ENCODE data around the gene TCP1. TPM values are rescaled to one million over a fixed set of nuclear protein-coding genes. Genes with fewer than 3 reads are reported as not detected.

TCP1 gene
- total and polyA plus RNA-seq, 9 of the 15 experiments (the other 6 are each of a cell fraction or from before 2014, with no cell fraction given): 331 to 801 (median 645) TPM

DNA sequence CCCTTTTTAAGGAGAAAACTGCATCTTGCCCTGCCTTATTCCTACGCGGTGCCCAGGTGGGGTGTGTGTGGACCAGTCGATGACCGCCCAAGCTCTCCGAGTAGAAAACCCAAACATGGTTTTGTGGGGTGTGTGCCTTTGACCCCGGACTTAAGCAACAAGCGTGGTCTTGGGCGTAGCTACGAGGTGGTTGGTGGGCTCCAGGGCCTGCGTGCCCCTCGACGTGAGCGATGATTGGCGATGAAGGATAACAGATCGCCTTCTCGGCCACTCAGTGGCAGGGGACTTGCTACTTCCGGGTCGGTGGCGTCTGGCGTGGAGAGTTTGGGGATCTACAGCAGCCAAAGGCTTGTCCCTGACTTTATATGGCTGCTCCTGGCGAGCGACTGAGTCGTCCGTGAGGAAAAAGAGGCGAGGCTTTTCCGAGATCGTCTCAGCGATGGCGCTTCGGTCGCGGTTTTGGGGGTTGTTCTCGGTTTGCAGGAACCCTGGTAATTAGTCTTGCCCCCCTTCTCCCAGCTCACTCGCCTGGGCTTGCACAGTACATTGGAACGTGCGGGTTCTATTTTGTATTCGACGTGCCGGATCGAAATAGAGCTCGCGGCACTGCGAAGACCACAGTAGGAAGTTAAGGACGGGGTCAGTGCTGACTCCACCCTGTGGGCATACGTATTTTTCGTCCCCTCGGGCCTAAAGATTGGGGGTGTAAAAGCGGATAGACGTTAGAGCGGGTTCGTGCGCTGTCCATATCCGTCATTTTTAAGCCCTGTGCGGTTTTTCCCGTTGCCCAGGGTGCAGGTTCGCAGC is 950 bp upstream of the TCP1 start, which contains the start of gene MRPL18 (continued):
- TF ChIP-seq ZNF232 (CRISPR knock-in tag; IDR thresholded peaks at IDR 0.05) (no peak), HDAC6 (IDR thresholded peaks at IDR 0.05; ENCODE audit: low read depth, low read length) (no peak), ZZZ3 (IDR thresholded peaks at IDR 0.05) (no peak), SMARCA5 (IDR thresholded peaks at IDR 0.05) (no peak), CCNT2 (IDR thresholded peaks at IDR 0.05; ENCODE audit: borderline replicate concordance, extremely low read depth, insufficient read length, low read depth, low read length) (no peak), TGIF2 (CRISPR knock-in tag; IDR thresholded peaks at IDR 0.05) (no peak), ATF7 (IDR thresholded peaks at IDR 0.05) (peak; percentile 34), ZNF766 (CRISPR knock-in tag; conservative IDR thresholded peaks at IDR 0.05) (no peak; the same call in 1 of the 2 replicates), KAT2B (IDR thresholded peaks at IDR 0.05; ENCODE audit: low read depth, low read length) (no peak), ZNF75A (CRISPR knock-in tag; IDR thresholded peaks at IDR 0.05) (no peak), MECOM (CRISPR knock-in tag; IDR thresholded peaks at IDR 0.05) (no peak), TARDBP (IDR thresholded peaks at IDR 0.05) (peak; percentile 33; the same call in 1 of the 2 replicates), SRSF7 (optimal IDR thresholded peaks at IDR 0.05; ENCODE audit: low read depth, low read length) (no peak), KLF6 (CRISPR knock-in tag; IDR thresholded peaks at IDR 0.05; ENCODE audit: borderline replicate concordance) (0 out of 2 replicates have a peak, but pooled peaks have one; percentile 3), JUNB (CRISPR knock-in tag; conservative IDR thresholded peaks at IDR 0.05) (no peak), MEIS2 (IDR thresholded peaks at IDR 0.05; ENCODE audit: partially characterized antibody) (no peak), ZBTB34 (CRISPR knock-in tag; IDR thresholded peaks at IDR 0.05) (no peak), SMAD1 (IDR thresholded peaks at IDR 0.05; ENCODE audit: low read depth, low read length, partially characterized antibody) (peak; percentile 81), XRCC3 (IDR thresholded peaks at IDR 0.05) (no peak), HINFP (tag; conservative IDR thresholded peaks at IDR 0.05; ENCODE audit: low read depth) (no peak), ZNF644 (tag; IDR thresholded peaks at IDR 0.05; ENCODE audit: low read depth) (no peak), ZNF316 (IDR thresholded peaks at IDR 0.05) (no peak)

Measured in K562 (cell line).